C4-2B (cell line): ENCODE measurements around the gene HPCAL1.

ENCODE experiments used
- H3K27ac ChIP-seq: fragments of 450-650 bp; 2 replicates; pipeline ENCODE4 v1.5.1; 2017
- CTCF ChIP-seq: fragments of 450-650 bp; conservative IDR thresholded peaks from 2 replicates; pipeline ENCODE4 v1.5.1; 2017; ENCODE audit warnings: mild to moderate bottlenecking
- ZFX ChIP-seq: fragments of 450-650 bp; IDR thresholded peaks from 2 replicates; pipeline ENCODE4 v1.6.1; 2017

HPCAL1 gene

GRCh38 chr2:10372862-10373240 lies 70.1 kb downstream of the HPCAL1 start:
- no peak overlapping the region for H3K27ac ChIP-seq
- TF ChIP-seq ZFX (no peak), CTCF (no peak)

- no peak for TF ChIP-seq CTCF
- TF ChIP-seq ZFX, result no peak
- H3K27ac ChIP-seq, result no peak overlapping the region
Observed at GRCh38 chr2:10373931-10374330, 71.2 kb downstream of the HPCAL1 start.

GRCh38 chr2:10374362-10374943 lies 71.7 kb downstream of the HPCAL1 start:
- no peak overlapping the region for H3K27ac ChIP-seq
- TF ChIP-seq ZFX (no peak), CTCF (no peak)

- no peak overlapping the region for H3K27ac ChIP-seq
- TF ChIP-seq ZFX (no peak), CTCF (no peak)
Observed at GRCh38 chr2:10375570-10376281, 73.0 kb downstream of the HPCAL1 start.

- no peak for TF ChIP-seq CTCF
- no peak for TF ChIP-seq ZFX
- no peak overlapping the region for H3K27ac ChIP-seq
Observed at GRCh38 chr2:10377052-10377746, 74.5 kb downstream of the HPCAL1 start.

GRCh38 chr2:10377747-10378085 lies 75.0 kb downstream of the HPCAL1 start:
- H3K27ac ChIP-seq, result no peak overlapping the region
- no peak for TF ChIP-seq ZFX
- no peak for TF ChIP-seq CTCF

GRCh38 chr2:10378189-10378588 lies 75.5 kb downstream of the HPCAL1 start:
- TF ChIP-seq ZFX (no peak), CTCF (no peak)

More at GRCh38 chr2:10378189-10378588, 75.5 kb downstream of the HPCAL1 start:
- no peak overlapping the region for H3K27ac ChIP-seq
